ENCODE results near the gene COPG2.
"Not testable (repeated sequence)": the region's sequence is repeated elsewhere in the genome, so short reads cannot be mapped to it uniquely, and the experiment has no call there.

The COPG2 gene, protein sequence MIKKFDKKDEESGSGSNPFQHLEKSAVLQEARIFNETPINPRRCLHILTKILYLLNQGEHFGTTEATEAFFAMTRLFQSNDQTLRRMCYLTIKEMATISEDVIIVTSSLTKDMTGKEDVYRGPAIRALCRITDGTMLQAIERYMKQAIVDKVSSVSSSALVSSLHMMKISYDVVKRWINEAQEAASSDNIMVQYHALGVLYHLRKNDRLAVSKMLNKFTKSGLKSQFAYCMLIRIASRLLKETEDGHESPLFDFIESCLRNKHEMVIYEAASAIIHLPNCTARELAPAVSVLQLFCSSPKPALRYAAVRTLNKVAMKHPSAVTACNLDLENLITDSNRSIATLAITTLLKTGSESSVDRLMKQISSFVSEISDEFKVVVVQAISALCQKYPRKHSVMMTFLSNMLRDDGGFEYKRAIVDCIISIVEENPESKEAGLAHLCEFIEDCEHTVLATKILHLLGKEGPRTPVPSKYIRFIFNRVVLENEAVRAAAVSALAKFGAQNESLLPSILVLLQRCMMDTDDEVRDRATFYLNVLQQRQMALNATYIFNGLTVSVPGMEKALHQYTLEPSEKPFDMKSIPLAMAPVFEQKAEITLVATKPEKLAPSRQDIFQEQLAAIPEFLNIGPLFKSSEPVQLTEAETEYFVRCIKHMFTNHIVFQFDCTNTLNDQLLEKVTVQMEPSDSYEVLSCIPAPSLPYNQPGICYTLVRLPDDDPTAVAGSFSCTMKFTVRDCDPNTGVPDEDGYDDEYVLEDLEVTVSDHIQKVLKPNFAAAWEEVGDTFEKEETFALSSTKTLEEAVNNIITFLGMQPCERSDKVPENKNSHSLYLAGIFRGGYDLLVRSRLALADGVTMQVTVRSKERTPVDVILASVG

DNA sequence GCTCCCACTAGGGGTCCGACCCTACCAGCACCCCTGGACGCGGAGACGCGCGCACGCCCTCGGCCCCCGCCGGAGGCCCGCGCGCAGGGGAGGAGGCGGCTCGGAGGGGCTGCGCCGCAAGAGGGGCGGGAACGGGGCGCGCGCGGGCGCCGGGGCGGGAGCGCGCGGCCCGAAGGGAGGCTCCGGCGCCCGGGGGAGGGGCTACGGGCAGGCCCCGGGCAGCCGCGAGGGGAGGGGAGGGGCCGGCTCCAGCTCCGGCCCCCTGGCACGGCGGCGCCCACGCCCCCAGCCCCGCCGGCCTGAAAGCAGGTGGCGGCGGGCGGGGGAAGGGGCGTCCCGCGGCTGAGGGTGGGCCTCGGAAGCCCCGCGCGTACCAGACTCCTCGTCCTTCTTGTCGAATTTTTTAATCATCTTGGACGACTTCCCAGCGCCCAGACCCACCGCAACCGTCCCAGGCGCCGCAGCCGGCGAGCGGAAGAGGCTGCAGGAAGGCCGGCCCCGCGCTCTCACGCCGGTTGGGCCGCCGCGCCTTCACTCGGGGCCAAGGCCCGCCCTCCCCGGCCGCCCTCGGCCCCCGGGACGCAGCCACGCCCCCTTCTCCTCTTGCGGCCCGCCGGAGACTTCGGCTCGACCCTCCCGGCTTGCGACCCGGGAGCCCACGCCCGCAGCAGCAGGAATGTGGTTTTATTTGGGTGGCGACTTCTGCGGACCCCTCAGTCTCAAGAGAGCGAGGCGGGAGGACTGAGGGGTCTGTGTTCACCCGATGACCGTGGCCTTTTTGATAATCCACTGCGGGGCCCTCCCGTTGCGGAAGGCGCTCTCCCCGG is at the start of gene COPG2:
TSS of gene COPG2 (minus strand) at position 491 of the 827 bp plus-strand sequence. CDS start at position 411, 80 bp downstream.
- peak; percentile 74 to 81 for DNase-seq

GRCh38 chr7:130712416-130712815 is 43.9 kb upstream of the COPG2 start:
- no peak for DNase-seq

GRCh38 chr7:130708766-130709165 is 40.2 kb upstream of the COPG2 start:
- no peak for DNase-seq

DNA sequence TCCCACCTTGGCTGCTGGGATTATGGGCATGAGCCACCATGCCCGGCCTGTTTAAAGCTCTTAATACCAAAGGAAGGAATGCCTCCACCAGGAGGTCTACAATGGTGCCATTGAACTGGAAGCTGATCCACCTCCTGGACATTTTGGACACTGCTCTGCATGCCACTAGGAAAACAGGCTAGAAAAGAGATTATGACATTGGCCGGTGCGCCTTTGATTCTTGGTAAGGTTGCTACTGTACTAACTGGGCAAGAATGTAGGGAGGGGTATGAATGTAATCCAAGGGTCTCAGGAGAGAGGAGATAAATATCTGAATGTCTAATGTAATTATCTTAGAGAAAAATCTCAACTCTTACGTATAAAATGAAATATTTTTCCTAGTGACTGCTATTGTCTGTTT is 39.5 kb upstream of the COPG2 start:
- DNase-seq: no peak

DNA sequence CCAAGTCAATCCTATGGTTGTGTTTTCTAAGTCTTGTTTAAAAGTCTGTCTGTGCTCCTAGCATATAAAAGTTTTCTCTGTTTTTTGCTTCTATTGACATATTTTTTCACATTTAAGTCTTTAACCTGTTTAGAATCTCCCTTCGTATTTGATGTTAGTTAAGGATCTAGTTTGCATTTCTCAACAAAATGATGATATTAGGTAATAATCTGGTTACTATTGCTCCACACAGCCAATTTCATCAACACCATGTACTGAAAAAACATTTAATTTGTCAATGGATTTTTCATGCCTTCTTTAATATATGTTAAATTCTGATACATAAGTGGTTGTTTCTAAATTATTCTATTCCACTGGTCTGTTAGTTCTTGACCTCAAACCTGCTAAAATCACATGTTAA is 35.3 kb upstream of the COPG2 start:
- no peak for DNase-seq

- DNase-seq: no peak
These were observed 33.1 kb upstream of the COPG2 start for GRCh38 chr7:130701650-130702049.

DNA sequence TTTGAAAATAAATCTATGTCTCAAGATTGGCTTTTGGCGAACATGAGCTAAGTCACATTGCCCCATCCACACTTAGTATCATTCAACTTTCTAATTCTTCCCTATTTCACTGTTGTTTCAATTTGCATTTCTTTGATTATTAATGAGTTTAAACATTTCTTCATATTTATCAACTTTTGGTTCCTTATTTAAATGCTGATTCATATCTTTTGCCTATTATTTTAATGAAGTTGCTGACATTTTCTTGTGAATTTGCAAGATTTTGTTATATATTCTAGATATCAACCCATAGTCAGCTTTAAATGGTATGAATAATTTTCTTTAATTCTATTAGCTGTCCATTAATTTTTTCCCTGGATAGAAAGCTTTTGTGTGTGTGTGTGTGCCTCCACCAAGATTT is 32.2 kb upstream of the COPG2 start:
- no peak for DNase-seq

DNA sequence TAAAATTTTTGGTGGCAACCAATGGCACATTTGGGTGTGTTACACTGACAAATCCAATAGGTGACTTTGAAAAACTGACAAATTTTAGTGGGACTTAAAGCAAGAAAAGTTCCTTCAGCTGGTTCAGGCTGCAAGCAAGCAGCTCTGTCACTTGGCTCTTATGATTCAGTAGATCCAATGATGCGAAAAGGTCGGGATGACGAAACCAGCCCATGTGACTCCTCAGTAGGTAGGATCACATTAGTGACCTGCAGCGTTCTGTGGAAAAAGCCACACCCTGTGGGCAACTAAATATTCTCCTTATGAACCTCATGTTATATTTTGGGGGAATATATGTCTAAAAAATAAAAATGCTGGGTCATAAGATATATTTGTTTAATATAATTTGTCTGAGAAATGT is 31.1 kb upstream of the COPG2 start:
- DNase-seq: no peak

- no peak for DNase-seq
These were observed 29.3 kb upstream of the COPG2 start for GRCh38 chr7:130697820-130698219.

DNA sequence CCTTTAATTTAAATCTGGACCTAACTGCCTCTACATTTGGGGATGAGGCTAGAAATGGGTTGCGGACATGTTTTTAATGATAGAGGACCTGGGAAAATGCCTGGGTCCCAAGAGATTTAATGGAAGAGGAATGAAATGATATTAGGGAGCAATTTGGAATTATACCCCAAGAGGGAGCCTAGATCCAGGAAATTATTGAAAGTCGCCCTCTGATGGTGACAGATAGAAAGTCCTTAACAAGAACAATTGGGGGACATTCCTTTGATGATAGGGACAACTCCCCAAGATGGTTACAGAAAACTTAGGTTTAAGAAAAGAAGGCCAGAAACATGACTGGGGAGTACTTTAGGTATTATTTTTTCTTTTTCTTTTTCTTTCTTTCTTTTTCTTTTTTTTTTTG is 27.3 kb upstream of the COPG2 start:
- DNase-seq: no peak

DNA sequence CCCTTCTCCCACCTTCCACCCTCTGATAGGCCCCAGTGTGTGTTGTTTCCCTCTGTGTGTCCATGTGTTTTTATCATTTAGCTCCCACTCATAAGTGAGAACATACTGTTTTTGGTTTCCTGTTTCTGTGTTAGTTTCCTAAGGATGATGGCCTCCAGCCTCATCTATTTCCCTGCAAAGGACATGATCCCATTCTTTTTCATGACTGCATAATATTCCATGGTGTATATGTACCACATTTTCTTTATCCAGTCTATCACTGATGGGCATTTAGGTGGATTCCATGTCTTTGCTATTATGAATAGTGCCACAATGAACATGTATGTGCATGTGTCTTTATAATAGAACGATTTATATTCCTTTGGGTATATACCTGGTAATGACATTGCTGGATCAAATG is 23.8 kb upstream of the COPG2 start:
- not testable (repeated sequence) for DNase-seq

DNA sequence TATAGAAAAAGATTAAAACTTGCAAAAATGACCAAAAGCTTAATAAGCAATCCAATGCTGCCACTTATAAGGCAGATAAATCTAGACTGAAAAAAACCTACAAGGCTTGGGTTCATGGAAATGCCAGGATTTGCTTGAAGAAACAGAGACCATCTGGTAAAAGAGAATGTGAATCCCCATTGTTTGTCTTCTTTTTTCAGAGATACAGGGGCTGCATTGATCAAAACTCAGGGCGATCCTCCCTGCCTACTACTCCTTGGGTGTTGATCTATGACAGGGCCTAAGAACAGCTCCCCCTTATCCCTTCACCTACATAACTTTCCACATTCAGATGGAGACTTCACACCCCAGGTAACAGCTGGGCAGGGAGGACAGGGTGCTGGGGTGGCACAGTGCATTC is 21.1 kb upstream of the COPG2 start:
- DNase-seq: no peak

- no peak for DNase-seq
These were observed 14.5 kb upstream of the COPG2 start for GRCh38 chr7:130683026-130683425.

GRCh38 chr7:130674456-130674855 is 5.9 kb upstream of the COPG2 start:
- no peak for DNase-seq

- no peak for DNase-seq
These were observed 4.5 kb upstream of the COPG2 start for GRCh38 chr7:130673066-130673465.

DNA sequence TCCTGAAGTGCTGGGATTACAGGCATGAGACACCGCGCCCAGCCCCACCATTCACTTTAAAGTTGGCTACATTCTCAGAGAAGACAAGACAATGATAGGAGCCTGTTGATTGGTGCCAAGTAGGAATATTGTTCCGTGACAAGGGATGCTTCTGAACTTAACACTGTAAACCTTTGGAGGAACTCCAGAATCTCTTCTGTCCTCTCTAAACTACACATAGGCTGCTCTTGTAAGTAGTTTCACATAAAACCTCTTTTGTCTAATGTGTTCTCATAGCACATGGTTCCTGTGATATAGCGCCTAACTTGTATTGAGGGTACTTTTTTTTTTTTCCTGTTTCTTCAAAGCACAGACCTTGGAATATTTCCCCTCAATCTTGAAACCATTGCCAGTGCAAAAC is 3.6 kb upstream of the COPG2 start:
- DNase-seq: no peak

DNA sequence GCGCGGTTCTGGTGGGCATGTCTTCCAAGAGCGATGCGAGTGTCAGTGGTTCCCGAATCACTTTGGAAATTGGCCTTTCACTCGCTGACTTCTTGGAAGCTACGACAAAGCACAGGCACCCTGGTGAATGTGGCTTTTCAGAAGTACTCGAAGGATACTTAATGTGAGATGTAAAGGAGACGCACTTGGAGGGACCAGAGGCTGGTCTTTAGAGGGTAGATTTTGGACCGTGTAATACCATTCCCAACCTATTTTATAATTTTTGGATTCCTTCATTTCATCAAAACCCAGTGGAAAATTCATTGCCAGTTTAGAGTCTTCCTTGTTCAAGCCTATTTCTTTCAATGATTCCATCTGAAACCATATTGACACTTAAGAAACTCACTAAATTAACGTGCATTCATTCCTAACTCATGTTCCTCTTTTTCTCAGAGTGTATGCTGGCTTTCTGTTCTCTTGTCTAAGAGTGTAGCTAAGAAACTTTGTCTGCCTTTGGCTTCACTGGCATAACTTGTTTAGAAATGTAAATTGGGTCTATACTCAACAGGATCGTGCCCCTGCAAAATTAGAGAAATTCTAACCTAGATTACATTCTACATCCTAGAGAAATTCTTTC is 645 bp upstream of the COPG2 start:
- peak in 1 of 2 donors; percentile 7 for DNase-seq

DNA sequence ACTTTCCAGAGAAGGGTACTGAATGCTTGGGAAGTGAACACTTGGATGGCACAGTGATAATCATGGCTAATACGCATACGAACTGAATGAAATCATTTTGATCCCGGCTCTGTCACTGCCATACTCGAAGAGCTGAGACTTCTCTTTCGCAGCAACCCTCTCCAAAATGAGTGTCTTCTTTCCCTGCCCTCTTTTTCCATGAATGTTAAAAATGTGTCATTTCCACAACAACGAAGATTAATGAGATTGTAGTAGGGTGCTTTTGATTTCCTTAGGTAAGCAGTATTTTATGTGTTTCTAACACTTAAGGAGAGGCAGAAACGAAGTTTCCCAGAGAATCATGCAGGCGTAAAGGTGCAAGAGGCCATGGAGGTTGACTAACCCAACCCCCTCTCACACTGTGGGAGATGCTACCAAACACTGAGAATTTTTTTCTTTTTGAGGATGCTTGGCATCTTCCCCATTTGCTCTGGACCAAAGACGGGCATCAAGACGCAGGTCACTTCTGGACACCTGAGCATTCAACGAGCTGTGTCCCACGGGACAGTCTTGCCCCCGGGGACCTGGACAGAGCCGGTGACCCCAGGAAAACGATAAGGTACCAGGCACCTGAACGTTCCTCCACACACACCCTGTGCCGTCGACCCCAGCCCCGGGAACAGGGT is 823 bp downstream of the COPG2 start:
- no peak for DNase-seq

- no peak for DNase-seq
These were observed 6.1 kb downstream of the COPG2 start for GRCh38 chr7:130662426-130662825.

DNA sequence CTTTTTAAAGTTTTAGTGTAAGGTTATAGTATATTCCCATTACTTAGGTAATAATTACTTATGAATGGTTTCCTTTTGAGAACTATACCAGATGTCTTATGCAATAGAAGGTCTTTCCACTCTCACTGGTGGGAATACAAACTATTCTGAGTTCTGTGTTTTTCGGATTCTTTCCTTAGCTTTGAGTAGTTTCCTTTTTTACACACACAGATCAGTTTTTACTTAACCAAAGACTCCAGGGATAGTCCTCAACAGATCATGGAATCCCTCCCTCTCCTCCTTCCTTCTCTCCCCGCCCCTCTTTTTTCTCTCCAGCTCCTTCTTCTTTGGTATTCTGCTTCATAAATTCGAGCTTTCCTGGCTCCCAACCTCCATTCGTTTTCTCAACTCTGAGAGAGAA is 13.3 kb downstream of the COPG2 start:
- no peak for DNase-seq

DNA sequence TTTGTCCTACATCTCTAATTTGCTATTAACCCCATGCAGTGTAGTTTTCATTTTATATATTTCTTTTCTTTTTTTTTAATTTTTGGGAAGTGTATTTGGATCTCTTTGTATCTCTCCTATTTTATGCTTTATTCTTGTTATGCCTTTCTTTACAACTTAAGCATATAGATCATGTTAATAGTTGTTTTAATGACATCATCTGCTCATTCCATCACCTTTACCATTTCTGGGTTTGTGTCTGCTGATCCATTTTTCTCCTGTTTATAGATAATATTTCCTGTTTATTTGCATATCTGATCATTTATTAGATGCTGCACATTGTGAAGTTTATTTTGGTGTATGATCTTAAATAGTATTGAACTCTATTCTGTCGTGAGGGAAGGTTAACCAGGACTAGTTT is 13.7 kb downstream of the COPG2 start:
- DNase-seq: no peak

- no peak for DNase-seq
These were observed 17.9 kb downstream of the COPG2 start for GRCh38 chr7:130650611-130651120.

Data from stimulated activated CD4-positive, alpha-beta T cell treated with anti-CD3 and anti-CD28 coated beads, Interleukin-2, amount 100 ng/mL, for 48 hours (primary cell).